GM12878 (cell line): ENCODE results near the gene BNC2. TPM values are rescaled to one million over a fixed set of nuclear protein-coding genes. Genes with fewer than 3 reads are reported as not detected.

Experiments
- ATAC-seq: fragments of 200-7000 bp; cut with Tn5 transposase; 3 replicates; pipeline ENCODE4 v1.9.1; 2020; ENCODE audit warnings: mild to moderate bottlenecking, moderate library complexity
- BruUV-seq: library from RNA; stranded (reverse); fragments of 400-500 nt; replicated peaks from 2 replicates; lab custom pipeline; 2021; lab: Mats Ljungman, UMichigan
- CTCF ChIA-PET: fragments of 300-600 bp; sonication (Branson Sonifier 250); formaldehyde crosslinking; extraction: SDS; loops from one replicate; lab custom pipeline; 2021; ENCODE audit warnings: inconsistent platforms; lab: Yijun Ruan, JAX
- POLR2A ChIA-PET: fragments of 350-600 bp; formaldehyde crosslinking; extraction: SDS; loops from one replicate; lab custom pipeline; 2021; ENCODE audit warnings: inconsistent platforms; lab: Charles Lee
- RAD21 ChIA-PET: fragments of 300-600 bp; sonication (Branson Sonifier 250); formaldehyde crosslinking; loops from one replicate; lab custom pipeline; 2023; ENCODE audit warnings: antibody characterized with exemption; ENCODE audit not compliant: unreplicated experiment; lab: Charles Lee
- SMC1A ChIA-PET: fragments of 300-600 bp; sonication (Branson Sonifier 250); formaldehyde crosslinking; loops from one replicate; lab custom pipeline; 2023; ENCODE audit not compliant: unreplicated experiment, uncharacterized antibody; lab: Charles Lee
- DNase-seq: peaks from one replicate; pipeline ENCODE4 v3.0.0-alpha.2; 2011; ENCODE audit warnings: low read depth, low spot score
- FAIRE-seq: peaks from 3 replicates; lab custom pipeline; 2011; peaks lifted over from hg19 to GRCh38; lab: Jason Lieb, UNC
- H2AFZ ChIP-seq: 2 replicates; pipeline ENCODE4 v1.6.0; 2011; ENCODE audit warnings: low read depth, low read length, control low read depth; ENCODE audit not compliant: control insufficient read depth
- H3K27ac ChIP-seq: 2 replicates; pipeline ENCODE4 v1.5.1; 2011; ENCODE audit warnings: control low read depth; ENCODE audit not compliant: control insufficient read depth, insufficient read depth
- H3K27me3 ChIP-seq, 2 experiments: replicated peaks in 1 of 2; 2 replicates each; pipeline versions ENCODE4 v1.6.0 to v1.6.1; 2011; ENCODE audit warnings: low read length in 1 of 2; ENCODE audit not compliant: control insufficient read depth in 2 of 2, insufficient read depth in 2 of 2
- H3K36me3 ChIP-seq, 2 experiments: 2 replicates each; pipeline ENCODE4 v1.5.1; 2011; ENCODE audit warnings: low read length in 1 of 2; ENCODE audit not compliant: control insufficient read depth in 2 of 2, insufficient read depth in 2 of 2
- H3K4me1 ChIP-seq: 2 replicates; pipeline ENCODE4 v1.6.1; 2011; ENCODE audit warnings: mild to moderate bottlenecking, low read length, moderate library complexity, mixed read lengths; ENCODE audit not compliant: control insufficient read depth, insufficient read depth
- H3K4me2 ChIP-seq: 2 replicates; pipeline ENCODE4 v1.6.0; 2011; ENCODE audit warnings: control low read depth; ENCODE audit not compliant: control insufficient read depth, insufficient read depth
- H3K4me3 ChIP-seq: fragments of 200-600 bp; sonication (generic); 2 replicates; pipeline ENCODE4 v1.5.1; 2016
- H3K79me2 ChIP-seq: 2 replicates; pipeline ENCODE4 v1.6.0; 2011; ENCODE audit warnings: low read length; ENCODE audit not compliant: control insufficient read depth, insufficient read depth
- H3K9ac ChIP-seq: 2 replicates; pipeline ENCODE4 v1.8.0; 2011; ENCODE audit warnings: low read length, control low read depth, mixed read lengths; ENCODE audit not compliant: control insufficient read depth, insufficient read depth
- H3K9me3 ChIP-seq: replicated peaks from 3 replicates; pipeline ENCODE4 v1.5.1; 2011; ENCODE audit warnings: mild to moderate bottlenecking, low read length; ENCODE audit not compliant: control insufficient read depth, insufficient read depth
- H4K20me1 ChIP-seq: 2 replicates; pipeline ENCODE4 v1.6.0; 2011; ENCODE audit not compliant: control insufficient read depth, insufficient read depth
- BHLHE40 ChIP-seq, 2 experiments: fragments of 450-650 bp in 1 of 2; IDR thresholded peaks; 2 replicates each; pipeline ENCODE4 v1.6.1; 2011 to 2017; ENCODE audit warnings: low read depth in 2 of 2, borderline replicate concordance in 1 of 2, improper control_type of control experiment in 1 of 2, low read length in 1 of 2, mild to moderate bottlenecking in 1 of 2
- CBX5 ChIP-seq: sonication (generic); IDR thresholded peaks from 2 replicates; pipeline ENCODE4 v1.6.1; 2016; ENCODE audit warnings: low read depth, moderate library complexity, mild to moderate bottlenecking, inconsistent platforms
- GATAD2B ChIP-seq: fragments of 450-650 bp; conservative IDR thresholded peaks from 2 replicates; pipeline ENCODE4 v1.6.1; 2017; ENCODE audit warnings: low read depth, mild to moderate bottlenecking, moderate library complexity
- PAX5 ChIP-seq: IDR thresholded peaks from 2 replicates; pipeline ENCODE4 v1.6.1; 2011; ENCODE audit warnings: low read depth, low read length, borderline replicate concordance
- SMAD5 ChIP-seq: IDR thresholded peaks from 2 replicates; pipeline ENCODE4 v1.6.1; 2016; ENCODE audit warnings: antibody characterized with exemption, low read depth
- ZBED1 ChIP-seq: IDR thresholded peaks from 2 replicates; pipeline ENCODE4 v1.6.1; 2016; ENCODE audit warnings: borderline replicate concordance
- WGBS: methylation state at CpG from one replicate; pipeline ENCODE4 v1.1.6; 2016; ENCODE audit warnings: low lambda C conversion rate; ENCODE audit not compliant: insufficient replicate concordance, insufficient coverage; ENCODE audit errors: missing lambda C conversion rate; 5-methylcytosine and 5-hydroxymethylcytosine counted together
- in situ Hi-C: fragments of 300-500 bp; cut with MboI; formaldehyde crosslinking; loops from 9 replicates; pipeline ENCODE4 v1.14.3; 2018; ENCODE audit warnings: mixed read lengths
- intact Hi-C: fragments of 100-400 bp; cut with micrococcal nuclease; formaldehyde crosslinking; loops from one replicate; pipeline ENCODE4 v1.14.2; 2022; ENCODE audit not compliant: unreplicated experiment
- polyA plus RNA-seq, 11 experiments: library from polyadenylated mRNA; depleted of rRNA in 4 of 11; unstranded in 6 of 11; stranded (reverse) in 5 of 11; fragments of >200 nt; fragmentation: Nextera tagmentation in 4 of 11; fragmentation: Illumina TruSeq in 1 of 11; extraction: Ambion mirVana in 4 of 11; extraction: Trizol in 1 of 11; gene quantifications; 1 replicate in 1 of 11; 2 replicates in 10 of 11; pipeline versions ENCODE4 v1.2.1 to v1.2.3, GENCODE V29; 2011 to 2016; ENCODE audit warnings: inconsistent platforms in 2 of 11, missing spikeins in 2 of 11, low read depth in 1 of 11
- total RNA-seq, 4 experiments: library from RNA; depleted of rRNA in 3 of 4; stranded (reverse); fragments of >200 nt in 3 of 4; fragmentation: Illumina TruSeq in 1 of 4; extraction: Trizol in 1 of 4; gene quantifications; 2 replicates each; pipeline versions ENCODE4 v1.2.1 to v1.2.3, GENCODE V29; 2013 to 2021
- TF ChIP-seq, protein P1 (sequence below): fragments of 450-650 bp; IDR thresholded peaks from 2 replicates; pipeline ENCODE4 v1.6.1; 2017; ENCODE audit warnings: mild to moderate bottlenecking, moderate library complexity
- TF ChIP-seq, protein P2 (sequence below): fragments of 450-650 bp; conservative IDR thresholded peaks from 2 replicates; pipeline ENCODE4 v1.6.1; 2017; ENCODE audit warnings: mild to moderate bottlenecking, moderate library complexity
- TF ChIP-seq, protein P3 (sequence below): fragments of 450-650 bp; IDR thresholded peaks from 2 replicates; pipeline ENCODE4 v1.6.1; 2014; ENCODE audit warnings: mild to moderate bottlenecking
- TF ChIP-seq, protein P4 (sequence below): IDR thresholded peaks from 2 replicates; pipeline ENCODE4 v1.6.1; 2012; ENCODE audit warnings: low read depth, low read length, improper control_type of control experiment

The BNC2 gene
- total and polyA plus RNA-seq, 10 of the 15 experiments (the other 5 are each of a cell fraction or from before 2014, with no cell fraction given), result 0.05 to 14.5 (median 0.26) TPM

DNA sequence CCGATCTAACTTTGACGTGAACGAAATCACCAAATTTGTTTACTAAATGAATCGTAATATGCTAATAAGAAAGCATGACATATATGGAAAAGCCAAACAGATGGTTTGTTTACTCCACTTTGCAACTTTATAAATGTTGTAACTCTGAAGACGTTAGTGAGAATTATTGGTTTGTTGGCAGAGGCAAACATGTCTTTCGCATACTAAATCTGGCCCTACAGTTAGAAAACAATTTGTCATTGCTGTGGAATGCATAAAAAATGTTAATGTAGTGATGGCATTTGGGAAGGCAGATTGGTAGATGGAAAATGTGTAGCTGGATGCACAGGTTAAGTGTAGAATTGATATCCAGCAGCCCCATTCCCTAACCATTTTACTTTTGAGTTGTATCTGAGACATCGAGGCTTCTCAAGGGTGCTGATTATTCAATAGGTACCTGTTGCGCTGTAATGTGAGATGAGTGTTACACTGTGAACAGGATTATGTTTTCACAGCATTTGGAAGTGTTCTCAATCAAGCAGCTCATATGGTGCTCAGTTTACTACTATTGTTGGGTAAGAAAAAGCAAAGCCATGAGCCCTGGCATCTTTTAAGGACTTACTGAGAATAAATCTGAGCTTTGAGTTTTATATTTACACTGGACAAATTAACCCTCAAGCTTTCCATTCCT is 444.8 kb downstream of the BNC2 start (continued):
- TF ChIP-seq, protein P1, sequence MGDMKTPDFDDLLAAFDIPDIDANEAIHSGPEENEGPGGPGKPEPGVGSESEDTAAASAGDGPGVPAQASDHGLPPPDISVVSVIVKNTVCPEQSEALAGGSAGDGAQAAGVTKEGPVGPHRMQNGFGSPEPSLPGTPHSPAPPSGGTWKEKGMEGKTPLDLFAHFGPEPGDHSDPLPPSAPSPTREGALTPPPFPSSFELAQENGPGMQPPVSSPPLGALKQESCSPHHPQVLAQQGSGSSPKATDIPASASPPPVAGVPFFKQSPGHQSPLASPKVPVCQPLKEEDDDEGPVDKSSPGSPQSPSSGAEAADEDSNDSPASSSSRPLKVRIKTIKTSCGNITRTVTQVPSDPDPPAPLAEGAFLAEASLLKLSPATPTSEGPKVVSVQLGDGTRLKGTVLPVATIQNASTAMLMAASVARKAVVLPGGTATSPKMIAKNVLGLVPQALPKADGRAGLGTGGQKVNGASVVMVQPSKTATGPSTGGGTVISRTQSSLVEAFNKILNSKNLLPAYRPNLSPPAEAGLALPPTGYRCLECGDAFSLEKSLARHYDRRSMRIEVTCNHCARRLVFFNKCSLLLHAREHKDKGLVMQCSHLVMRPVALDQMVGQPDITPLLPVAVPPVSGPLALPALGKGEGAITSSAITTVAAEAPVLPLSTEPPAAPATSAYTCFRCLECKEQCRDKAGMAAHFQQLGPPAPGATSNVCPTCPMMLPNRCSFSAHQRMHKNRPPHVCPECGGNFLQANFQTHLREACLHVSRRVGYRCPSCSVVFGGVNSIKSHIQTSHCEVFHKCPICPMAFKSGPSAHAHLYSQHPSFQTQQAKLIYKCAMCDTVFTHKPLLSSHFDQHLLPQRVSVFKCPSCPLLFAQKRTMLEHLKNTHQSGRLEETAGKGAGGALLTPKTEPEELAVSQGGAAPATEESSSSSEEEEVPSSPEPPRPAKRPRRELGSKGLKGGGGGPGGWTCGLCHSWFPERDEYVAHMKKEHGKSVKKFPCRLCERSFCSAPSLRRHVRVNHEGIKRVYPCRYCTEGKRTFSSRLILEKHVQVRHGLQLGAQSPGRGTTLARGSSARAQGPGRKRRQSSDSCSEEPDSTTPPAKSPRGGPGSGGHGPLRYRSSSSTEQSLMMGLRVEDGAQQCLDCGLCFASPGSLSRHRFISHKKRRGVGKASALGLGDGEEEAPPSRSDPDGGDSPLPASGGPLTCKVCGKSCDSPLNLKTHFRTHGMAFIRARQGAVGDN, result no peak
- TF ChIP-seq GATAD2B, result no peak
- TF ChIP-seq, all 136 proteins: peak for 0

DNA sequence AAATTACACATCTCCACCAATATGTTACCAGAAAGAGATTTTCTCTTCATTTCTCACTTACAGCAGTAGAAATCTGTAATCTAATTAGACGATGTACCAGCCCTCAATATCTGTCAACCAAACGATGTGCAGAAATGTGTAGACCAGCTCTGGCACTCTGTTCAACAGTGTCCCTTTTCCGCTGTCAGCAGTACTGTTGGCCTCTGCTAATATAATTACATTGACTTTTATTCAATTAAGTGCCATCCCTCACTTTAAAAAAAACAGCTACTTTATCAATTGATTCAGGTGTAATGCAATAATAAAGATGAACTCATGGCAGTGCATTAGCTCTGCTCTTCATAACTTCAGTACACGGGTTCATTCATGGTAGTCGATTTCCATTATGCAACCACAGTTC is 448.4 kb downstream of the BNC2 start:
- no peak overlapping the region for H3K27ac ChIP-seq
- no peak overlapping the region for H3K4me3 ChIP-seq
- no peak overlapping the region for H3K9ac ChIP-seq
- H3K27me3 ChIP-seq, result no peaks in the 10 kb centered on the region
- CTCF ChIA-PET, result no interaction called here
- no peaks in the 10 kb centered on the region for H3K79me2 ChIP-seq
- in situ Hi-C loops (no loop called here), intact Hi-C loops (no loop called here)
- DNase-seq (no peak), ATAC-seq (no peak), FAIRE-seq (no peak)
- POLR2A ChIA-PET, result no interaction called here
- no TSS peak for BruUV-seq
- 14% methylated on average over 5 of the region's 5 CpGs for WGBS
- no peak overlapping the region for H3K4me2 ChIP-seq
- RAD21 ChIA-PET, result no interaction called here
- no peak overlapping the region for H2AFZ ChIP-seq
- SMC1A ChIA-PET, result interaction anchor here (2.1 kb wide), 1 partner anchor 21 kb away, joined by 7 read pairs; no protein-coding TSS in a partner anchor
- H3K36me3 ChIP-seq, result no peaks in the 10 kb centered on the region
- no peaks in the 10 kb centered on the region for H3K4me1 ChIP-seq
- no peaks in the 10 kb centered on the region for H4K20me1 ChIP-seq
- H3K9me3 ChIP-seq, result no peaks in the 10 kb centered on the region
- TF ChIP-seq, protein P2, sequence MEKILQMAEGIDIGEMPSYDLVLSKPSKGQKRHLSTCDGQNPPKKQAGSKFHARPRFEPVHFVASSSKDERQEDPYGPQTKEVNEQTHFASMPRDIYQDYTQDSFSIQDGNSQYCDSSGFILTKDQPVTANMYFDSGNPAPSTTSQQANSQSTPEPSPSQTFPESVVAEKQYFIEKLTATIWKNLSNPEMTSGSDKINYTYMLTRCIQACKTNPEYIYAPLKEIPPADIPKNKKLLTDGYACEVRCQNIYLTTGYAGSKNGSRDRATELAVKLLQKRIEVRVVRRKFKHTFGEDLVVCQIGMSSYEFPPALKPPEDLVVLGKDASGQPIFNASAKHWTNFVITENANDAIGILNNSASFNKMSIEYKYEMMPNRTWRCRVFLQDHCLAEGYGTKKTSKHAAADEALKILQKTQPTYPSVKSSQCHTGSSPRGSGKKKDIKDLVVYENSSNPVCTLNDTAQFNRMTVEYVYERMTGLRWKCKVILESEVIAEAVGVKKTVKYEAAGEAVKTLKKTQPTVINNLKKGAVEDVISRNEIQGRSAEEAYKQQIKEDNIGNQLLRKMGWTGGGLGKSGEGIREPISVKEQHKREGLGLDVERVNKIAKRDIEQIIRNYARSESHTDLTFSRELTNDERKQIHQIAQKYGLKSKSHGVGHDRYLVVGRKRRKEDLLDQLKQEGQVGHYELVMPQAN, result no peak
- TF ChIP-seq, protein P3, sequence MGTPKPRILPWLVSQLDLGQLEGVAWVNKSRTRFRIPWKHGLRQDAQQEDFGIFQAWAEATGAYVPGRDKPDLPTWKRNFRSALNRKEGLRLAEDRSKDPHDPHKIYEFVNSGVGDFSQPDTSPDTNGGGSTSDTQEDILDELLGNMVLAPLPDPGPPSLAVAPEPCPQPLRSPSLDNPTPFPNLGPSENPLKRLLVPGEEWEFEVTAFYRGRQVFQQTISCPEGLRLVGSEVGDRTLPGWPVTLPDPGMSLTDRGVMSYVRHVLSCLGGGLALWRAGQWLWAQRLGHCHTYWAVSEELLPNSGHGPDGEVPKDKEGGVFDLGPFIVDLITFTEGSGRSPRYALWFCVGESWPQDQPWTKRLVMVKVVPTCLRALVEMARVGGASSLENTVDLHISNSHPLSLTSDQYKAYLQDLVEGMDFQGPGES, result no peak
- TF ChIP-seq BHLHE40 (IDR thresholded peaks at IDR 0.05; ENCODE audit: borderline replicate concordance in 1 of 2, low read depth in 2 of 2, low read length in 1 of 2) (no peak), PAX5 (no peak), ZBED1 (no peak), SMAD5 (no peak), CBX5 (no peak)
- TF ChIP-seq, protein P4, sequence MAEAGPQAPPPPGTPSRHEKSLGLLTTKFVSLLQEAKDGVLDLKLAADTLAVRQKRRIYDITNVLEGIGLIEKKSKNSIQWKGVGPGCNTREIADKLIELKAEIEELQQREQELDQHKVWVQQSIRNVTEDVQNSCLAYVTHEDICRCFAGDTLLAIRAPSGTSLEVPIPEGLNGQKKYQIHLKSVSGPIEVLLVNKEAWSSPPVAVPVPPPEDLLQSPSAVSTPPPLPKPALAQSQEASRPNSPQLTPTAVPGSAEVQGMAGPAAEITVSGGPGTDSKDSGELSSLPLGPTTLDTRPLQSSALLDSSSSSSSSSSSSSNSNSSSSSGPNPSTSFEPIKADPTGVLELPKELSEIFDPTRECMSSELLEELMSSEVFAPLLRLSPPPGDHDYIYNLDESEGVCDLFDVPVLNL, result no peak
